ENCODE results near the gene NBL1.

NBL1 gene

DNA sequence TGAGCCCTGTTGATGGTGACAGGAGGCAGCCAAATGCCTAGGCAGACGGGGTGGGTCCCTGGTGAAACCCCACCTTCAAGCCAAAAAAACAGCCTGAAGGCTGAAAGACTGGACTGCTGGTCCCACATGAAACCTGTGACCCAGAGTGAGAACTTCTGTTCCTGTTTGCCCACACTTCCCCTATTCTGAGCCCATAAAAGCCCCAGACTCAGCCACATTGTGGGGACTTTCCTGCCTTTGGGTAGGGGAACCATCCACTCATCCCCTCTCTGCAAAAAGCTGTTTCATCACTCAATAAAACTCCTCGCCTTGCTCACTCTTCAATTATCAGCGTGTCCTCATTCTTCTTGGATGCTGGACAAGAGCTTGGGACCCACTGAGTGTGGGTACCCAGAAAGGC lies 45.7 kb downstream of the NBL1 start:
- Histone ChIP-seq H2AK5ac (ENCODE audit: low read length) (no peak overlapping the region), H3K36me3 (ENCODE audit: control insufficient read depth in 1 of 2, insufficient read depth in 2 of 2, low read length in 2 of 2) (no peaks in the 10 kb centered on the region), H3K4me3 (ENCODE audit: low read depth, low read length) (no peak overlapping the region), H3K79me1 (ENCODE audit: low read length) (no peaks in the 10 kb centered on the region), H2AFZ (ENCODE audit: insufficient read depth, low read length, poor library complexity) (no peak overlapping the region), H4K8ac (ENCODE audit: low read depth, low read length) (no peak overlapping the region), H2BK120ac (ENCODE audit: insufficient read depth, low read length, poor library complexity) (no peak overlapping the region), H3K4ac (ENCODE audit: low read depth, low read length) (no peak overlapping the region), H2BK5ac (ENCODE audit: low read depth, low read length, poor library complexity) (no peak overlapping the region), H4K91ac (ENCODE audit: low read depth, low read length) (no peak overlapping the region), H3K18ac (ENCODE audit: low read length) (no peak overlapping the region), H3K9me3 (ENCODE audit: insufficient read depth, low read depth, low read length) (no peaks in the 10 kb centered on the region), H3K4me2 (ENCODE audit: low read length) (no peak overlapping the region), H2BK12ac (ENCODE audit: low read length) (no peak overlapping the region), H3K14ac (ENCODE audit: low read length) (no peak overlapping the region), H3K23ac (ENCODE audit: low read length) (no peak overlapping the region), H3K4me1 (ENCODE audit: control insufficient read depth in 1 of 2, insufficient read depth in 2 of 2, low read length in 2 of 2) (no peaks in the 10 kb centered on the region), H3K9ac (ENCODE audit: low read length) (no peak overlapping the region), H3K27me3 (ENCODE audit: insufficient read depth, low read length) (no peaks in the 10 kb centered on the region), H3K79me2 (ENCODE audit: control insufficient read depth, insufficient read depth, low read length, poor library complexity) (no peaks in the 10 kb centered on the region), H4K12ac (ENCODE audit: low read depth, low read length) (no peak overlapping the region), H3K27ac (ENCODE audit: low read depth, low read length) (no peak overlapping the region)
- WGBS (ENCODE audit: extremely low coverage, insufficient coverage, insufficient read length) = no CpG with 5 or more reads among the region's 3 CpGs
- DNase-seq = no peak

DNA sequence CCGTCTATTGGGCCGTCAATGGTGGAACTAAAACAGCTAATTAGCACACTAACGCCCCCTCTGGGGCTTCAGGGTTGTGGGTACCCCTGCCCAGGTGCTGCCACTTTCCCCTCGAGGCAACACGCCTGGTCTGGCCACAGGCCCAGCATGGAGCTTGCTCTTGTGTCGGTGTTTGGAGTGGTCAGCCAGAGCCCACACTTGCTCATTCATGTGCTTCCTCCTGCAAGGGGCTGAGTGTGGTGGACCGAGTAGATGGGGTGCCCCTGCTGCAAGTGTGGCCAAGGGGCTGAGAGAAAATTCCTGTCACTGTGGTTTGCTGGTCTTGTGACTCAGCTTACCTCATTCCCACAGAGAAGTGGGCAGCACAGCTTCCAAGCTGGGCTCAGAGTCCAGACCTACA lies 46.2 kb downstream of the NBL1 start:
- Histone ChIP-seq H3K27ac (ENCODE audit: low read depth, low read length) (no peak overlapping the region), H3K4me2 (ENCODE audit: low read length) (no peak overlapping the region), H3K14ac (ENCODE audit: low read length) (no peak overlapping the region), H2BK120ac (ENCODE audit: insufficient read depth, low read length, poor library complexity) (no peak overlapping the region), H3K23ac (ENCODE audit: low read length) (no peak overlapping the region), H4K91ac (ENCODE audit: low read depth, low read length) (no peak overlapping the region), H2AFZ (ENCODE audit: insufficient read depth, low read length, poor library complexity) (no peak overlapping the region), H2BK5ac (ENCODE audit: low read depth, low read length, poor library complexity) (no peak overlapping the region), H3K79me1 (ENCODE audit: low read length) (no peaks in the 10 kb centered on the region), H3K4me3 (ENCODE audit: low read depth, low read length) (no peak overlapping the region), H2BK12ac (ENCODE audit: low read length) (no peak overlapping the region), H3K9me3 (ENCODE audit: insufficient read depth, low read depth, low read length) (no peaks in the 10 kb centered on the region), H3K9ac (ENCODE audit: low read length) (no peak overlapping the region), H3K36me3 (ENCODE audit: control insufficient read depth in 1 of 2, insufficient read depth in 2 of 2, low read length in 2 of 2) (no peaks in the 10 kb centered on the region), H4K8ac (ENCODE audit: low read depth, low read length) (no peak overlapping the region), H3K79me2 (ENCODE audit: control insufficient read depth, insufficient read depth, low read length, poor library complexity) (no peaks in the 10 kb centered on the region), H3K4ac (ENCODE audit: low read depth, low read length) (no peak overlapping the region), H4K12ac (ENCODE audit: low read depth, low read length) (no peak overlapping the region), H3K4me1 (ENCODE audit: control insufficient read depth in 1 of 2, insufficient read depth in 2 of 2, low read length in 2 of 2) (no peaks in the 10 kb centered on the region), H3K27me3 (ENCODE audit: insufficient read depth, low read length) (no peaks in the 10 kb centered on the region), H3K18ac (ENCODE audit: low read length) (no peak overlapping the region), H2AK5ac (ENCODE audit: low read length) (no peak overlapping the region)
- DNase-seq = no peak
- WGBS (ENCODE audit: extremely low coverage, insufficient coverage, insufficient read length) = no CpG with 5 or more reads among the region's 7 CpGs

DNA sequence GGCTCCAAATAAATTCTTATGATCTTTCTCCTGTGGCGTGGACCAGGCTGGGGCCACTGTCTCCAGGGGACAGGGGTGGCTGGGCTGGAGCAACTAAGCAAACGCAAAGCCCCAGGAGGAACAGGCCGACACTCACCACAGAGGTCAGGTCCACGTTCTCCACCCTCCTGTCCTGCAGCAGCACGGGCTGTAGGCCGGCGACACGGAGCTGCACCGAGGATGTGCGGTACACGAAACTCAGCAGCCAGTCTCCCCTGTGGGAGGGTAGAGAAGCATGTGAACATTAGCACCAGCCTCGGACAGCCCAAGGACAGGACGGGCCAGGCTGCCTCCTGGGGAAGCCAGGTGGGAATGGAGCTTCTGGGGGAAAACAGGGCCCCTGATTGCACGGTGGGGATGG lies 50.2 kb downstream of the NBL1 start:
- H3K14ac ChIP-seq (ENCODE audit: low read length) = no peak overlapping the region
- H2BK5ac ChIP-seq (ENCODE audit: low read depth, low read length, poor library complexity) = no peak overlapping the region
- H3K79me1 ChIP-seq (ENCODE audit: low read length) = no peaks in the 10 kb centered on the region
- H3K36me3 ChIP-seq (ENCODE audit: control insufficient read depth in 1 of 2, insufficient read depth in 2 of 2, low read length in 2 of 2) = no peaks in the 10 kb centered on the region
- H3K18ac ChIP-seq (ENCODE audit: low read length) = no peak overlapping the region
- no peak overlapping the region for H3K4me3 ChIP-seq (ENCODE audit: low read depth, low read length)
- no peak overlapping the region for H3K27ac ChIP-seq (ENCODE audit: low read depth, low read length)
- H3K9ac ChIP-seq (ENCODE audit: low read length) = no peak overlapping the region
- H3K23ac ChIP-seq (ENCODE audit: low read length) = no peak overlapping the region
- H3K79me2 ChIP-seq (ENCODE audit: control insufficient read depth, insufficient read depth, low read length, poor library complexity) = no peaks in the 10 kb centered on the region
- H3K27me3 ChIP-seq (ENCODE audit: insufficient read depth, low read length) = no peaks in the 10 kb centered on the region
- no peak overlapping the region for H2AK5ac ChIP-seq (ENCODE audit: low read length)
- no peak overlapping the region for H4K91ac ChIP-seq (ENCODE audit: low read depth, low read length)
- H3K4me1 ChIP-seq (ENCODE audit: control insufficient read depth in 1 of 2, insufficient read depth in 2 of 2, low read length in 2 of 2) = no peaks in the 10 kb centered on the region
- no peak overlapping the region for H2AFZ ChIP-seq (ENCODE audit: insufficient read depth, low read length, poor library complexity)
- H4K8ac ChIP-seq (ENCODE audit: low read depth, low read length) = no peak overlapping the region
- H2BK12ac ChIP-seq (ENCODE audit: low read length) = no peak overlapping the region
- DNase-seq = no peak
- no peaks in the 10 kb centered on the region for H3K9me3 ChIP-seq (ENCODE audit: insufficient read depth, low read depth, low read length)
- WGBS (ENCODE audit: extremely low coverage, insufficient coverage, insufficient read length) = no CpG with 5 or more reads among the region's 14 CpGs
- H3K4ac ChIP-seq (ENCODE audit: low read depth, low read length) = no peak overlapping the region
- no peak overlapping the region for H3K4me2 ChIP-seq (ENCODE audit: low read length)
- H4K12ac ChIP-seq (ENCODE audit: low read depth, low read length) = no peak overlapping the region
- H2BK120ac ChIP-seq (ENCODE audit: insufficient read depth, low read length, poor library complexity) = no peak overlapping the region

DNA sequence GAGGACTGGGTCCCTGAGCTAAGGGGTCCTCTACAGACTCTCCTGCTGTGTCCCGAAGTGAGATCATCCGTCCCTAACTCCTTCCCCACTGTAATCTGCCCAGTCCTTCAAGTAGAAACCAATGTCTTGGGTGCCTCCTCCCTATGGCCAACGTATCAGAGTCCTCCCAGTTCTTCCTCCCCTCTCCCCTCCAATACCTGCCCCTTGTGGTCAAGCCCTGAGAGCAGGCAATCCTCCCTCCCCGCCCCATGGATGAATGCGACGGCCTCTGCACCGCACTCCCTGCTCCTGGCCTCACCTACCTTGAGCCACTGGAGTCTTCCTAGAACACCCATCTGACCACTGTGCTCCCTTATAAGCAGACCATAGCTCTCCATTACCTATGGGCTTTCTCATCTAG lies 51.7 kb downstream of the NBL1 start:
- no peak overlapping the region for H2BK12ac ChIP-seq (ENCODE audit: low read length)
- H2BK5ac ChIP-seq (ENCODE audit: low read depth, low read length, poor library complexity) = no peak overlapping the region
- no CpG with 5 or more reads among the region's 7 CpGs for WGBS (ENCODE audit: extremely low coverage, insufficient coverage, insufficient read length)
- no peak overlapping the region for H3K4ac ChIP-seq (ENCODE audit: low read depth, low read length)
- no peaks in the 10 kb centered on the region for H3K36me3 ChIP-seq (ENCODE audit: control insufficient read depth in 1 of 2, insufficient read depth in 2 of 2, low read length in 2 of 2)
- H3K27ac ChIP-seq (ENCODE audit: low read depth, low read length) = no peak overlapping the region
- no peak overlapping the region for H4K8ac ChIP-seq (ENCODE audit: low read depth, low read length)
- no peak overlapping the region for H3K9ac ChIP-seq (ENCODE audit: low read length)
- H3K4me2 ChIP-seq (ENCODE audit: low read length) = no peak overlapping the region
- H3K9me3 ChIP-seq (ENCODE audit: insufficient read depth, low read depth, low read length) = no peaks in the 10 kb centered on the region
- no peak overlapping the region for H2BK120ac ChIP-seq (ENCODE audit: insufficient read depth, low read length, poor library complexity)
- H3K27me3 ChIP-seq (ENCODE audit: insufficient read depth, low read length) = no peaks in the 10 kb centered on the region
- no peak overlapping the region for H3K4me3 ChIP-seq (ENCODE audit: low read depth, low read length)
- no peak overlapping the region for H2AK5ac ChIP-seq (ENCODE audit: low read length)
- no peak overlapping the region for H3K23ac ChIP-seq (ENCODE audit: low read length)
- no peak overlapping the region for H3K18ac ChIP-seq (ENCODE audit: low read length)
- H3K14ac ChIP-seq (ENCODE audit: low read length) = no peak overlapping the region
- H4K12ac ChIP-seq (ENCODE audit: low read depth, low read length) = no peak overlapping the region
- H3K79me2 ChIP-seq (ENCODE audit: control insufficient read depth, insufficient read depth, low read length, poor library complexity) = no peaks in the 10 kb centered on the region
- H4K91ac ChIP-seq (ENCODE audit: low read depth, low read length) = no peak overlapping the region
- no peaks in the 10 kb centered on the region for H3K4me1 ChIP-seq (ENCODE audit: control insufficient read depth in 1 of 2, insufficient read depth in 2 of 2, low read length in 2 of 2)
- no peak for DNase-seq
- no peaks in the 10 kb centered on the region for H3K79me1 ChIP-seq (ENCODE audit: low read length)
- no peak overlapping the region for H2AFZ ChIP-seq (ENCODE audit: insufficient read depth, low read length, poor library complexity)
